Activated naive CD4-positive, alpha-beta T cell (primary cell): Measurements from ENCODE around the gene RPL13.
A peak's percentile ranks its signal among the peaks of the same experiment; 100 is the strongest.

Experiments used
- DNase-seq, 4 experiments: peaks; one replicate each; lab custom pipeline; 2025; lab: John Stamatoyannopoulos, UW

The RPL13 gene

DNA sequence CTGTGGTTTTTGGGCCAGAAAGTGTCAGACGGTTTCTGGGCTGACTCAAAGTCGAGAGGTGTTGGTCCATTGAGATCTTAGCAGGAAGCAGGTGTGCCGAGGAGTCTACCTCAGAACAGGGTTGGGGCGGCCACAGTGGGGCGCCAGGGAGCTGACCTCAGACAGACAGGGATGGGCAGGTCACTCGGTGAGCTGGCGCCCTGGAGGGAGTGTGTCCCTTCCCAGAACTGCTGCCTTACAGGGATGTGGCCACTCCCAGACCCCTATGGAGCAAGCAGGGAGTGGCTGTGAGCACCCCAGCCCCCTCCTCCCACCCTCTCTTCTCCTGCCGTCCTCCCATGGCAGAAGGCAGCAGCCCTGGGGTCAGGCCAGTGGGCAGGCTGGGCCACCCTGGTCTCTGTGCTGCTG, 39.0 kb downstream of the RPL13 start:
- DNase-seq: no peak

DNA sequence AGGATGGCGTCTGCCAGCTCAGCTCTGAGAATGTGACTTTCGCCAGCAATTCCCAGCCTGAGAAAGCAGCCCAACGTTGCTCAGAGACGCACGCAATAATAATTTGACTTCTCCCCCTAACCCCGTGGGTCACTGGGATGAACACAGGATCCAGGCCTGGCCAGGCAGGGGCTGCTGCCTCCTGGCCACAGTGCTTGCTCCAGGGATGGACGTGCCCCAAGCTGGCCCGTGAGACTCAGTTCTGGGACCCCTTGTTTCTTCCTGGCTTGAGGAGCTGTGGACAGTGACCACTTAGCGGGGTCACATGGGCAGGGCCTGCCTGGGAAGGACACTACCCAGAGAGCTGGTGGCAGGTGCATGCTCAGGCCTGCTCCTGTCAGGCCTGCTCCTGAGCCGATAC, 39.4 kb downstream of the RPL13 start:
- DNase-seq: no peak

DNA sequence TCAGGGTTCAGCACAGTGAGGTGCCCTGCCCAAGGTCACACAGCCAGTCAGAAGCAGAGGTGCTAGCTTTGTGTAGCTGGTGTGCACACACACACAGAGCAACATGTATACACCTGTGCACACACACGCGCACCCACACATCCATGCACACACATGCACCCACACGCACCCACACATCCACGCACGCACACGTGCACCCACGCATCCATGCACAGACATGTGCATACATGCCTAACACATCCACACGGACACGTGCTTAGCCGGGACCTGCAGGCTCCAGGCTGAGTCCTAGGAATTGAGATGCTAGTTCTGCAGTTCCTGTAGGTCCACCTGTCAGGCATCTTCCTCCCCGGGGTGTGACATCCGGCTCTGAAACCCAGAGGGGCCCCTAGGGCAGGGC, 39.9 kb downstream of the RPL13 start:
- no peak for DNase-seq

DNA sequence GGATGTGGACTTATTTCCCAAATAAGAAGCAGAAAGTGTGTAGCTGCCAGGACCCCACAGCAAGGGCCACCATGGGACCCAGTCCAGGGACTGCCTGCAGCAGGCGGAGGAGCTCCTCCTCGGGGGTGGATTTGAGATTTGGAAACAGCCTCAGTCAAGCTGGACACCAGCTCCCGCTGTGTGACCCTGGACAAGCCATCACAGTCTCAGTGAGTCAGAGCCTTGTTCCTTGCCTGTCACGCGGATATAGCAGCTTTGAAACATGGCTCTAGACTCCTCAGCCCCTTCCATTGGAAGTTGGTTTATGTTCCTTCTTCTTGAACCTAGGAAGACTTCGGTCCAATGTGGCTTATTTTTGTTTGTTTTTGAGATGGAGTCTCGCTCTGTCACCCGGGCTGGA, 40.5 kb downstream of the RPL13 start:
- DNase-seq: no peak

DNA sequence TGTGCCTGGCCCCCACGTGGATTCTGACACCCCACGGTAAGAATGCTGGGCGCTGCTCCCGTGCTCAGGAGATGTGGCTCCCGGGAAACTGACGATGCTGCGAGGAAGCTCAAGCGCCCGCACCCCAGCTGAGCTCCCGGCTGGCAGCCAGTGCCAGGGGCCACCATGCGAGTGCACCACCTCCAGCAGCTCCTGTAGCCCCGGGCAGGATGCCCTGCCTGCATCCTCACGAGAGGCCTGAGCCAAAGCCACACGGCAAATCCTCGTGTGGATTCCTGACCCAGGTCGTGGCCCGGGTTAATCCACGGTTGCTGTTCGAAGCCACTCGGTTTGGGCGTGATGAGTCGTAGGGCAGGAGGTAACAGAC, 41.4 kb downstream of the RPL13 start:
- no peak for DNase-seq

DNA sequence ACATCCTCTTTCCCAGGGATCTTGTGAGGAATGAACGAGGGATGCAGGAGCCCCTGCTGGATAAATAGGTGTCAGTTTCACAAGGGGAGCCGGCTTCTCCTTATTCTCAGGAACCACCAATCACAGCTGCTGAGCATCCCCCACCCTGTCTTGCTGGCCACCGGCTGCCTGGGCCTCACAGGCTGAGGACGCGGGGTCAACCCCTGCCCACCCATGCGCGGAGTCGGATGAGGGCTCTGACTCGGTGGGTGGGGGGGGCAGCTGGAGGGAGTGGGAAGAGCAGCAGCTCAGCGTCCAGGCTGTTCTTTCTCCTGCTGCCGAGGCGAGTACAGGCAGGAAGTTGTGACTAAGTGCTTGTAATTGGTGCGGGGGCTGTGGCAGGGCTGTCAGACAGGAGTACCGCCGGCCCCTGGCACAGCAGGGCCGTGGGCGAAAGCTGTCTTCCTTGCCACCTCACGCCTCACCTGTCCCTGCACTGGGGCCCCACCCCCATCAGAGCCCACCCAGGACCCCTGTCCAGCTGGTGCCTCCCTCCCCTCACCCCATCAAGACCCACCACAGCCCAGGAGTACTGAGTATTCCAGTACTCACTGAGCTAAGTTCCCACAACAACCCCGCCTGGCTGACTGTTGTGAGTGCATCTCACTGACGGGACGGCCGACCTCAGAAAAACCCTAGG, 41.9 kb downstream of the RPL13 start:
- peak in 3 of 4 experiments; percentile 24 to 40 (median 31) for DNase-seq

DNA sequence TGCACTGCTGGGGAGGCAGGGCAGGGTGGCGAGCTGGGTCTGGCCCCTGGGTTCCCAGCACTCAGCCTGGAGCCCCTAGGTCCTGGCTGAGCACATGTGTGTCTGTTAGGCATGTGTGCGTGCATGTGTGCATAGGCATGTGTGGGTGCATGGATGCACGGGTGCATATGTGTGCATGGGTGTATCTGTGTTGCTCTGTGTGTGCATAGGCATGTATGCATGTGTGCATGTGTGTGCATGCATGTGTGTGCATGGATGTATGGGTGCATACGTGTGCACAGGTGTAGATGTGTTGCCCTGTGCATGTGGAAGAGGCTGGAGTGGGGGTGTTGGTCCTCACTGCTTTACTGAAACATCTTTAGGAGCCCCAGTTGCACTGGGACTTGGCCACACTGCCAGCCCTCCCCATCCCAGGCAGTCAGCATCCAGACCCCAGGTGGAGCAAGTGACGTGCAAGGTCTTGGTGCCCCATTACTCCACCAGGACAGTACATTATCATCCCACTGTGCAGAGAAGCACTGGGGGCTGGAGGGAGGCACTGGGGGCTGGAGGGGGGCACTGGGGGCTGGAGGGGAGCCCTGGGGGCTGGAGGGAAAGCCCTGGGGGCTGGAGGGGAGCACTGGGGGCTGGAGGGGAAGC, 42.6 kb downstream of the RPL13 start:
- no peak for DNase-seq

DNA sequence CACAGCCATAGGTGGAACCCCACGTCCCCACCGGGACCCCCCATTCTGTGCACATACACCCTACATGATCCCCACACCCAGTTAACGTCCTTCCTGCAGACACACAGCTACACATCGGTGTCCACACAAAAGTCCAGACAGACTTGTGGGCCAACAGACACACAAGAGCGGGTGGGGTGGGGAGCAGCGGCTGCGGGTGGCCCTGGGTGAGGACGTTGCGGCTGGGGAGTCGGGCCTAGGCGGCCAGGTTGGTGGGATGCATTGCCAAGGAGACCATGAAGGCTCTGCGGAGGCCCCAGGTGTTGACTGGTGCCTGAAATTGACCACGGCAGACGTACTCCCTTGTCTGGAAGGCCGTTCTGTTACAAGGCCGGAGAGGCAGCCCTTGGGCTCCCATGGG, 44.3 kb downstream of the RPL13 start:
- no peak for DNase-seq

DNA sequence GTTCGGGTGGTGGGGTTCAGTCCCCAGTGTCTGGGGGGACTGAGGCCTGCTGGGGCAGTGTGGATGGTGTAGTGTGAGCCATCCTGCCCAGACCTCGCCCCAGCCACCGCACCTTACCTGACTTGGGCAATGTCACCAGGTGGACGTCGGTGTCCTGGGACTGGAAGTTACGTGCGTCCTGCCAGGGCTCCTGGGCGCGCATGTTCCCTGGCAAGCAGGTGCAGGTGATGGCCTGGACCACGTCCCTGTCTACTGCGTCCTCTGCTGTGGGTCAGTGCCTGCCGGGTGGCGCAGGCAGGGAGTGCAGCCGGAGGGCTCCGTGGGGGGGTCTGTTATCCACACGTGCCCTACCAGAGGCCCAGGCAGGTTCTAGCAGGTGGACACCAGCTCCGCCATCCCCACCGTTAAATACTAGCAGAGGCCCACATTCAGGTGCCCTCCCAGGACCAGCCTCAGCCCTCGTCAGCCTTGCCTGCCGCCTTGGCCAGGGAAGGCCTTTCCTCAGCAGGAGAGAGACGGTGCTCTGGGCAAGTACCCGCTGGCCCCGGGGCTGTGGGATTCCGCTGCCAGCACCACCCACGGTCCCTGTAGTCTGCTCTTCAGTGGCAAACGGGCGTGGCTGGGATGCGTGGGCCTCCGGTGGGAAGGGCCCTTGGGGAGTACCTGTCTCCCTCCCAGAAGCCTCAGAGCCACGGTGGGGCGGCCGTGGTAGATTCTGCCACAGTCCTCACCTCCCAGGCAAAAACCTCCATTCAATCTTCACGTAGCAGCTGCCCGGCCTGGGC, 44.9 kb downstream of the RPL13 start:
- DNase-seq: no peak

DNA sequence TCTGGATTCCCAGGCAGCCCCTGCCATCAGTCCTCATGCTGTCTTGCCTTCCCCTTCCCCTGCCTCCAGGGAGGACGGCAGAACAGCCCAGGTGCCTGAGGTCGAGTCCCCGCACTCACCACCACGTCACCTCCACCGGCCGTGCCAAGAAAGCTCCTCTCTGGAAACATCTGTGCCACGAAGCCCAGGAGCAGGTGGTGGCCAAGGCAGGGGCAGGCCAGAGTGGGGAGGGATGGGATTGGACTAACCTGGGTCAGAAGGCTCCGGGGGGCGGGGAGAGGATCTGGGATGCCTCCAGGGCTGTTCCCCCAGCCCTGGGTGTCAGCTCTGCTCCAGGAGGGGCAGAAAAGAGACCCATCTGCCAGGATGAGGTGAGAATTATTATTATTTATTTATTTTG, 45.5 kb downstream of the RPL13 start:
- no peak for DNase-seq

DNA sequence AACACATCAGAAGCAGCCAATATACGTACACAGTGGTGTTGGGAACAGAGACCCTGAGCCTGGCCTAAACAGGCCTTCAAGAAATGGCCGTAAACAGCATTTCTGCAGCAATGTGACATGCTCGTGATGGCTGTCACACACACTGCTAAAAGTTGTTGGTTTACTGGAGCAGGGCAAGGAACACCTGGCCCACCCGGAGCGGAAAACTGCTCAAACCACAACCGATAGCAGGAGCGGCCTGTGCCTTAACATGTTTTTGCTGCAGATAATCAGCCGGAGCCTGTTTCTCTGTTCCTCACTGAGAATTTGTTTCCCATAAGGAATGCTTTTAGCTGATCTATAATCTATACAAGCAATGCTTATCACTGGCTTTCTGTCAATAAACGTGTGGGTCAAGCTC, 47.0 kb downstream of the RPL13 start:
- no peak for DNase-seq

DNA sequence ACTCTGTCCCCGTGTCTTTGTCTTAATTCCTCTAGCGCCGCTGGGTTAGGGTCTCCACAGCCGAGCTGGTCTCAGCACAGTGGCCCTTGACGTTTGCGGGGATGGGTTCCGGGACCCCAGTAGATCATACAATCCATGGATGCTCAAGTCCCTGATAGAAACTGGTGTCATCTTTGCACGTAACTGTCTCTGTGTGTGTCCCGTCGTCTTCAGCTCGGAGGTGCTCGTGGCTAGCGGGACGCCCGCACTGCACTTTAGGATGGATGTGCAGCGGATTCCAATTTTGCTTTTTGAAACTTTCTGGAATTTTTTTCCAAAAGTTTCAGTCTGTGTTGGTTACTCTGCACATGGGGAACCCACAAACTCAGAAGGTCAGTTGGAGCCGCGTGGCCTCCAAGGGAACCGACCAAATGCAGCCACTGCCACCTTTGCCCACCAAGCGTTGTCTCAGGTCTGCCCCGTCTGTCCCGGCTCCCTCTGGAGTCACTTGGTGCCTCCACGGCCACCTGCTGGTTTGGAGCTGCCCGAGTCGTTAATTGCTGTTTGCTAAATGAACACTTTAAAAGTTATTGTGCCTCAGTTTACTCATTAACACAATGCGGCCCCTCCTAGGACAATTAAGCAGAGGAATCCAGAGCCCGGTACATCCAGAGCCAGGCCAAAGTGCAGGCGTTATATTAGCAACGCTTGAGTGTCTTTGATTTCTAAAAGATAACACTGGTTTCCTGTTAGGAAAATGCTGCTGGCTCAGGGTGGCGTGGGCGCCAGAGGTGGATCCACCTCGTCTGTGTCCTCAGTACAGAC, 47.7 kb downstream of the RPL13 start:
- DNase-seq: no peak

DNA sequence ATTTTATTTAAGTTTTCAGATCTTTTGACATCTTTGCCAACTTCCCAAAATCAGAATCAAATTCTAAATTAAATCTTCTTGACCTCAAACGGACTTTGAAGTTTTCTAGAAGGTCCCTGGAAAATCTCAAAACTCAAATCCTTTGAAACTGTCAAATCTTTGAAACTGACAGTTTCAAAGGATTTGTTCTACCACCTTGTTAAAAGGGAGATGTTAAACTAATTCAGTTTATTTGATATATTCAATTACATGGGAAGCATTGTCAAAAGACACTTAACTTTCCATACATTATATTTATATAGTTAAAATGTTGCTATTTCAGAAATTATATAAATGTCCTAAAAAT, 49.6 kb downstream of the RPL13 start:
- DNase-seq: no peak

DNA sequence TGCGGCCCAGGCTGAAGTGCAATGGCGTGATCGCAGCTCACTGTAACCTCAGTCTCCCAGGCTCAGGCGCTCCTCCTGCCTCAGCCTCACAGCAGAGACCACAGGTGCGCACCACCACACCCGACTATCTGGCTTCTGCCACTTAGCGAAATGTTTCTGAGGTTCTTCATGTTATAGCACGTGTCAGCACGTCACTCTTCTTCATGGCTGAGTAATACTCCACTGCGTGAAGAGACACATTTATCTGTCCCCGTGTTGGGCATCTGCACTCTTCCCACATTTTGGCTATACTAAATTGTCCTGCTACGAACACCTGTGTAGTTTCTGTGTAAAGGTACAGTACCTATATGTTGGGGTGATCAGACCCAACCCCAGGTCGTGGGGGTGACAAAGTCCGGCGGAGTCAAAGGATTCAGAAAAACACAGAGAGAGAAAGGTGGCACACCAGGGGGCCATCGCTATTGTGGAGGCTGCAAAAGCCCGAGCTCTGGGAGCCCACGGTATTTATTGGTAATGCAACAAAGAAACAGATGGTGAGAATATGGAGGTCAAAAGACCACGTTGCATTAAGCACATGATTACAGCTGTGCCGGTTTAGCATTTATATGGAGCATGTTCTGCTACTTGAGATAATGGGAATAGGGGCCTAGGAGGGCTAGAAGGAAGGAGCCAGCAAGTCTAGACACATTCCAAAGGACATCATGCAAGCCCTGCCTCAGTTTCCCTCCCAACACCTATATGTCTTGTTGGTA, 52.1 kb downstream of the RPL13 start:
- no peak for DNase-seq

DNA sequence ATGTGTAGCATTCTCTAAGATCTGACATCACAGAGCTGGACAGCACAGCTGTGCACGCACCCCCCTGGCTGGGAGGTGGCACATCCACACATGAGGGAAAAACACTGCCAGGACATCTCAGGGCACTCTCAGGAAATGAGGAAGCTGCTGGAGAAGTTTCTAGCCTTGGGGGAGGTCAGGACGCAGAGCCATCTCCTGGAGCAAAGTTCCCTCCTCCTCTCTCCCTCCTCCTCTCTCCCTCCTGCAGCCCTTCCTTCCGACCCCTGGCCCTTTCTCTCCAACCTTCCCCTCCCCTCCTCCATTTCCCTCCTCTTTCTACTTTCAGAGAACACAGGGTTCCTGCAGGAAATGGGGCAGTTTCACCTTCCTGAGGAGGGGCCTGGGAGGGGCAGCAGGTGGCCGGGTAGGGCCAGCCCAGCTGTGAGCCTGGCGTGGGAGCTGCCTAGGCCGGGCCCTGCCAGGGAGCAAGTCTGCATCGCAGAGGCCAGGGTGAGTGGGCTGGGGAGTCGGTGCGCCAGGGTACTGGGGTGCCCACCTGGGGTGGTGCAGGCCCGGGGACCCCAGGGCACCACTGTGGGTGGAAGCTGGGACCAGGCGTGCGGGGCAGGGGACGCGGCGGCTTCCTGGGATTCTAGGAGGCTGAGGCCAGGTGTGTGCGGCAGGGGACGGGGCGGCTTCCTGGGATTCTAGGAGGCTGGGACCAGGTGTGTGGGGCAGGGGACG, 52.9 kb downstream of the RPL13 start, which contains the start of gene DPEP1:
DPEP1 (plus strand) TSS at position 412 of the 723 bp plus-strand sequence. CDS start 16,769 bp downstream, outside the sequence.
- no peak for DNase-seq

DNA sequence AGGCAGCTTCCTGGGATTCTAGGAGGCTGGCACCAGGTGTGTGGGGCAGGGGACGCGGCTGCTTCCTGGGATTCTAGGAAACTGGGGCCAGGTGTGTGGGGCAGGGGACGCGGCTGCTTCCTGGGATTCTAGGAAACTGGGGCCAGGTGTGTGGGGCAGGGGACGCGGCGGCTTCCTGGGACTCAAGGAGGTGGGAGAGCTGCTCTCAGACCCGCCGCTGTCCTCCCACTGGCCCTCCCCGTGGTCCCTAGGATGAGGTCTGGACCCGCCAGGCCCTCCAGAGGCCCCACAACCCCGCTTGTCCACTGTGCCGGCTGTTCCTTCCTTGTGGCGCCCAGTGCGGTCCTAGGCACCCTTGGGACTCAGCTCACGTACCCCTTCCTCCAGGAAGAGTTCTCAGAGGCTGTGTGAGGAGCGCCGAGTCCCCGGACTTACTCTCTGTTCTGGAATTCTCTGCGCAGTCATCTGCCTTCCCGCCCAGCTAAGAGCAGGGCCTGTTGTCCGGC, 53.5 kb downstream of the RPL13 start:
- DNase-seq: no peak
